Activated T-cell treated with anti-CD3 and anti-CD28 coated beads for 48 hours (primary cell): ENCODE results near the gene RPL41.

ENCODE experiments used
- DNase-seq: peaks from one replicate; pipeline ENCODE4 v3.0.0-alpha.2; 2020; ENCODE audit warnings: low read depth

RPL41 gene

GRCh38 chr12:56127888-56128669 lies 11.6 kb downstream of the RPL41 start, which contains the start of gene ESYT1:
Gene ESYT1, plus strand, starts transcription at chr12:56128267. Its CDS starts 53 bp downstream, at chr12:56128320.
- DNase-seq = peak; percentile 94

- peak; percentile 12 for DNase-seq
Observed at GRCh38 chr12:56128670-56129205, 12.3 kb downstream of the RPL41 start.

GRCh38 chr12:56129206-56129941 lies 12.9 kb downstream of the RPL41 start:
- peak; percentile 62 for DNase-seq

- DNase-seq = no peak
Observed at GRCh38 chr12:56129942-56130495, 13.6 kb downstream of the RPL41 start.

- DNase-seq = no peak
Observed at GRCh38 chr12:56130876-56131275, 14.4 kb downstream of the RPL41 start.

DNA sequence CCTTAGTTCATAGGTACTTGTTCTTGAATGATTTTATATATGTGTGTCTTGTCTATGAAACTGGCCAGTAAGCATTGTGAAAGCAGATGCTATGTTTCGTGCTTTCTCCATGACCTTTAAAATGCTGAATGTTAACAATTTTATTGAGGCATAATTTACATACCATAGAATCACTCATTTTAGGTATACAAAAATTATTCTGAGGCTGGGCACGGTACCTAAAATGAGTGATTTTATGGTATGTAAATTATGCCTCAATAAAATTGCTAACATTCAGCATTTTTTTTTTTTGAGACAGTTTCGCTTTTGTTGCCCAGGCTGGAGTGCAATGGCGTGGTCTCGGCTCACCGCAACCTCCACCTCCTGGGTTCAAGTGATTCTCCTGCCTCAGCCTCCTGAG lies 18.5 kb downstream of the RPL41 start:
- no peak for DNase-seq

DNA sequence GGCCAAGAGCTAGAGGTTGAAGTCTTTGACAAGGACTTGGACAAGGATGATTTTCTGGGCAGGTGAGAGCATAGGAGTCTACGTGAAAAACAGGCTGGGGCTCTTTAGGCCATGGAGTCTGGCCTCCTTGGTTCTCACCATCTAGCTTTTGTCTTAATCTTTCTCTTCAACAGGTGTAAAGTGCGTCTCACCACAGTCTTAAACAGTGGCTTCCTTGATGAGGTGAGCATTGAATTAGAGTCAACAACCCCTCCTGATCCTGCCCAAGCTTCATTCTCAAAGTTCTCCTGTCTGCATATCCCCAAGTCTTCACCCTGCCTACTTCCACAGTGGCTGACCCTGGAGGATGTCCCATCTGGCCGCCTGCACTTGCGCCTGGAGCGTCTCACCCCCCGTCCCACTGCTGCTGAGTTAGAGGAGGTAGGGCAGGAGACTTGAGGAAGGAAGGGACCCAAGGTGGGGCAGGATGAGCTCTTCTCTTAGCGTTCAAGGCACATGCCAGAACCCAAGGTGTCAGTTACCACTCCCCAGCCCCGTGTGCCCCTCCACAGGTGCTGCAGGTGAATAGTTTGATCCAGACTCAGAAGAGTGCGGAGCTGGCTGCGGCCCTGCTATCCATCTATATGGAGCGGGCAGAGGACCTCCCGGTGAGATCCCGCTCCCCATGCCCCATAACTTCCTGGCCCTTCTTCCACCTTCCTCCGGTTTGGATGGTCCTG lies 21.6 kb downstream of the RPL41 start:
- DNase-seq = no peak

DNA sequence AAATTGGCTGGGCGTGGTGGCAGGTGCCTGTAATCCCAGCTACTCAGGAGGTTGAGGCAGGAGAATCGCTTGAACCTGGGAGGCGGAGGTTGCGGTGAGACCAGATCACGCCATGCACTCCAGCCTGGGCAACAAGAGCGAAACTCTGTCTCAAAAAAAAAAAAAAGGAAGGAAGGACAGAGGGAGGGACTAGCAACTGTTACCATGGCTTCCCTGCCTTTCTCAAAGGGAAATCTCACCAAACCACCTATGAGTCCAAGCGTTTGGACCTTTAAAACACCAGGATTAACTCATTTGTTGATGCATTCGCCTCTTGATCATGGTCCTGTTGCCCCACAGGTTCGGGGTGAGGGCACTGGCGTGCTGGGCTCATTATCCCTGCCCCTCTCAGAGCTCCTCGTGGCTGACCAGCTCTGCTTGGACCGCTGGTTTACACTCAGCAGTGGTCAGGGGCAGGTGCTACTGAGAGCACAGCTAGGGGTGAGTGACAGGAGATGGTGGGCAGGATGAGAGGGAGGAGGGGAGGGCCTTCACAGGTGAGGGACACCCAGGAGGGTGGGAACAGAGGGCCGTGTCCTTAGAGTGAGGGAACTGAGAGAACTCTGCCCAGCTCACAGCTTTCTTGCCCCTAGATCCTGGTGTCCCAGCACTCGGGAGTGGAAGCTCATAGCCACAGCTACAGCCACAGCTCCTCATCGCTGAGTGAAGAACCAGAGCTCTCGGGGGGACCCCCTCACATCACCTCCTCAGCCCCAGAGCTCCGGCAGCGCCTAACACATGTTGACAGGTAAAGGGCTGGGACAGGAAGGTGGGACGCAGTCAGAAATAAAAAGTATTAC lies 25.7 kb downstream of the RPL41 start:
- no peak for DNase-seq

- DNase-seq = no peak
Observed at GRCh38 chr12:56143217-56143616, 26.8 kb downstream of the RPL41 start.

- no peak for DNase-seq
Observed at GRCh38 chr12:56143870-56144269, 27.4 kb downstream of the RPL41 start.

GRCh38 chr12:56145217-56145616 lies 28.8 kb downstream of the RPL41 start:
- no peak for DNase-seq

- DNase-seq = no peak
Observed at GRCh38 chr12:56146492-56147460, 30.3 kb downstream of the RPL41 start.

- DNase-seq = no peak
Observed at GRCh38 chr12:56150563-56150962, 34.1 kb downstream of the RPL41 start.

DNA sequence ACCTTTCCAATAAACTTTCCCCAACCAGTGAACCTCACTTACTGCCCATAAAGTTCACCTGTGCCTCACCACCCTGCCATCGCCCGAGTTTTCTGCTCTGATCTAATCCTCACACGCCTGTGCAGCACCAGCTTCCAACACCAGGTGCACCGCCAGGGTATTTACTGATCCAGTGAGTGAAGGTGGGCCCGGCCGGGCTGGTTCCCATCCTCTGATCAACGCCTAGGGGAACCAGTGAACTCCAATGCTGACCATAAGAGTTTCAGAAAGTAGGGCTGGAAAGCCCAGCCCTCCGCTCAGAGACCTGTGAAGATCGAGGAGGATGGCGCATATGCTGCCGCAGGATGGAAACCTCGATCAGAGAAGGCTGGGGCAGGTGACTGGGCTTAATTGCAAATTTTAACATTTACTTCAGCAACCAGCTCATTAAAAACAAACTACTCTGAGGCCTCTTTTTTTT lies 35.3 kb downstream of the RPL41 start:
- DNase-seq = peak; percentile 64

DNA sequence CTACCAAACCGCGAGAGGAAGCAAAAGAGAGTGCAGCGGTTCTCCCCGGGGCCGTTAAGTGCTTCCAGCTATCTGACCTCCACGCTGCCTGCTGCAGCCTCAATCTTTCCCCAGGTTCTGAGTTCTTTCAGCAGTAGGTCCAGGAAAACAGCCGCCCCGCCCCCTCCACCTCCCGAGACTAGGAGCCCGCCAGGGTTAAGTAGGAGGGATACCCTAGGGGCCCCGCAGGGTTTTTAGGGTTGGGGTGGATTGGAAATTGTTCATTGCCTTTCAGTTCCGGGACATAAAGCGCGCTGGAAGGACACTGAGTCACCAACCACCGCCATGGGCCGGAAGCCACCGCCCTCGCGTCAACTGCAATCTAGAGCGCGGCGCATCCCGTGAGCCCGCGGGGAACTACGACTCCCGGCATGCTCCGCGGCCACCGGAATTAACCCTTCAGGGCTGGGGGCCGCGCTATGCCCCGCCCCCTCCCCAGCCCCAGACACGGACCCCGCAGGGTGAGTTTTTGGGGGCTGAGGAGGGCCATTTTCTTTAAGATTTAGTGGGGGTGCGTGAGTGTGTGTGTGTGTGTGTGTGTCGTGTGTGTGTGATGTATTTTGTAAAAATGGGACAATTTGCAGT lies 35.8 kb downstream of the RPL41 start, which contains the start of gene MYL6B:
MYL6B (plus strand) TSS at position 456 of the 624 bp plus-strand sequence. CDS start 1,332 bp downstream, outside the sequence.
- DNase-seq = peak; percentile 94

DNA sequence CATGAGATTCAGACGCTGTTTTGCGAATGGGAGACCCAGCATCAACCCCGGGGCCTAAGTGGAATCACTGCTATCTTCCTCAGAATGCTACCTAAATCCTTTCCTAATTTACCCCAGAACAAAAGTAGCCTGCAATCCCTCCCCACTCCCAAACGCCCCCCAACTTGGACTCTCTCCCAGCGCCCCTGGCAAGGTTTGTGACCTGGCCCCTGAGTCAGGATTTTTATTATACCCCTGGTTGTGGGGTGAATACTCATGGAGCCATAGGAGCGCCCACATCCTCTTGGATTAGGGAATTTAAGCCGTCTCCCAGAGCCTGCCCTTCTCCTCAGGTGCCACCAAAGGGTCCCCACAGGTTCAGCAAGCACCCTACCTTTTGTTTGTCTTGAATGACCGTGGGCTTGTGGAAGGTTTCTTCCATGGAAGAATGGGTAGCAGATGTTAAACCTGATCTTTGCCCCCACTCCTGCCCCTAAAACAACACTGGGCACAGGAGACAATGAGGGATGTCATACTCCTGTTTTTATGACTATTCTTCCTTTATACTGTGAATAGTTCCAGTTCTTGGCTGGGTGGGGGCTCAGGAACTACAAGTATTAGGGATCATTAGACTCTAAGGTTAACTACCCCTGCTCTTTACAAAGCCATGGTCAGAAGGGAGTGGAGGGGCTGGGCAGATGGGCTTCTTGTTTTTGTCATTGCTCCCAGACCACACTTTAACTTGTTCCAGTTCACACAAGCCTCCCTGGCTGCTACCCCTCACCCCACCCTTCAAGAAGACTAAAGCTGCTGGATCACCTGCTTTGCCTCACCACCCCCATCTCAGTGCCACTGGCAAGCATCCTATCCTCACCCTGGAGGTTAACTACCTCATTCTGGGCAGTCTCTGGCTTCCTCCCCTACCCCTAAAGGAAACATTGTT lies 36.6 kb downstream of the RPL41 start:
- no peak for DNase-seq

DNA sequence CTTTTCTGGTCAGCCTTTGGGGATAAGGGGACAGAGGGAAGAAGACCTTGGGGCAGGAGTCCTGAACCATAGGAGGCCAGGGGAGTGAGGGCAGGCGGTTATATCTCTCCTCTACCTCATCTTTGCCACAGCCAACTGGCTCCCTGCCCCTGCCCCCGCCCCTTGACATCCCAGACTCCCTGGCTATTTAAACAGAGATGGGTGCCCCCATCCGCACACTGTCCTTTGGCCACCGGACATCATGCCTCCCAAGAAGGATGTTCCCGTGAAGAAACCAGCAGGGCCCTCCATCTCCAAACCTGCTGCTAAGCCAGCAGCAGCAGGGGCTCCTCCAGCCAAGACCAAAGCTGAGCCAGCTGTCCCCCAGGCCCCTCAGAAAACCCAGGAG lies 37.2 kb downstream of the RPL41 start:
- no peak for DNase-seq

DNA sequence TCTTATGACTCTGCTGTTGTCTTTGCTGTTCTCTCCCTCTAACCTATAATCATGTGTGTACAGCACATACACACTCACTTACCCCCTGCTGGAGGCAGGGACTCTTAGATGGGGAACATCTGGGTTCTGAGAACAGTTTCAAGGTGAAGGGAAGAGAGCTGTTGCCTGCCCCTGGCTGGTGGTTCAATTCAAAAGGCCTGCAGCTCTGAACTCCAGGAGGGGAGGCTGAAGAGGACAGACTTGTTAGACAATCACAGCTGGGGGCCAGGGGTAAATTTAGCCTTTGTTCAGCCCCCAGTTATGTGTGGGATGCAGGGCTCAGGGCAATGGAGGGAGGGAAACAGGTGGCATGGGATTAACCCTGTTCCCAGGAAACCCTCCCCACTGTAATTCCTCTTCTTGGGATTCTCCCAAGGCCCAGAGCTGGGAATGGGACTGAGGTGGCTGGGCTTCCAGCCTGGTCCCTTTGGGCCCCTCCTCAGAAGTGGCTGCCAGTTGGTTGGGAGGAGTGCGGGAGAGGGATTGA lies 37.9 kb downstream of the RPL41 start:
- no peak for DNase-seq
